GM13977 (cell line): ENCODE measurements around the gene ETFA.

Experiments
- DNase-seq: peaks from one replicate; pipeline ENCODE4 v3.0.0; 2012; ENCODE audit warnings: low spot score
- CTCF ChIP-seq: IDR thresholded peaks from 2 replicates; pipeline ENCODE4 v1.5.1; 2012; ENCODE audit warnings: mild to moderate bottlenecking, control low read depth; ENCODE audit not compliant: insufficient read depth; ENCODE audit errors: extremely low read depth, missing control alignments
- in situ Hi-C: fragments of 300-500 bp; cut with MboI; formaldehyde crosslinking; loops from one replicate; pipeline ENCODE4 v1.12.0; 2022; ENCODE audit warnings: low sequenced_read_pairs, low pct_unique_long_range_greater_than_20kb, mixed read lengths, inconsistent platforms; ENCODE audit not compliant: unreplicated experiment

The ETFA gene

GRCh38 chr15:76293361-76293760 lies 17.9 kb downstream of the ETFA start:
- in situ Hi-C loops = no loop called here
- no peak for TF ChIP-seq CTCF
- no peak for DNase-seq

GRCh38 chr15:76289582-76289981 lies 21.7 kb downstream of the ETFA start:
- in situ Hi-C loops = no loop called here
- TF ChIP-seq CTCF = no peak
- DNase-seq = no peak

- in situ Hi-C loops = no loop called here
- DNase-seq = peak; percentile 62
- no peak for TF ChIP-seq CTCF
Observed at GRCh38 chr15:76286271-76286879, 24.9 kb downstream of the ETFA start.

- DNase-seq = peak; percentile 30
Observed at GRCh38 chr15:76285241-76285825, 25.9 kb downstream of the ETFA start.

GRCh38 chr15:76282465-76282864 lies 28.8 kb downstream of the ETFA start:
- in situ Hi-C loops = no loop called here
- no peak for DNase-seq
- no peak for TF ChIP-seq CTCF

More at GRCh38 chr15:76285241-76285825, 25.9 kb downstream of the ETFA start:
- TF ChIP-seq CTCF = peak; percentile 46
- in situ Hi-C loops = no loop called here

GRCh38 chr15:76278651-76279050 lies 32.6 kb downstream of the ETFA start:
- no peak for TF ChIP-seq CTCF

More at GRCh38 chr15:76278651-76279050, 32.6 kb downstream of the ETFA start:
- DNase-seq = no peak
- in situ Hi-C loops = no loop called here
